Embryonic facial prominence (tissue), 1 donor: ENCODE data around the gene STX4.

Experiments used
- DNase-seq: peaks from one replicate; pipeline ENCODE4 v3.0.0-alpha.2; 2016; ENCODE audit errors: extremely low spot score

Gene STX4, protein sequence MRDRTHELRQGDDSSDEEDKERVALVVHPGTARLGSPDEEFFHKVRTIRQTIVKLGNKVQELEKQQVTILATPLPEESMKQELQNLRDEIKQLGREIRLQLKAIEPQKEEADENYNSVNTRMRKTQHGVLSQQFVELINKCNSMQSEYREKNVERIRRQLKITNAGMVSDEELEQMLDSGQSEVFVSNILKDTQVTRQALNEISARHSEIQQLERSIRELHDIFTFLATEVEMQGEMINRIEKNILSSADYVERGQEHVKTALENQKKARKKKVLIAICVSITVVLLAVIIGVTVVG

DNA sequence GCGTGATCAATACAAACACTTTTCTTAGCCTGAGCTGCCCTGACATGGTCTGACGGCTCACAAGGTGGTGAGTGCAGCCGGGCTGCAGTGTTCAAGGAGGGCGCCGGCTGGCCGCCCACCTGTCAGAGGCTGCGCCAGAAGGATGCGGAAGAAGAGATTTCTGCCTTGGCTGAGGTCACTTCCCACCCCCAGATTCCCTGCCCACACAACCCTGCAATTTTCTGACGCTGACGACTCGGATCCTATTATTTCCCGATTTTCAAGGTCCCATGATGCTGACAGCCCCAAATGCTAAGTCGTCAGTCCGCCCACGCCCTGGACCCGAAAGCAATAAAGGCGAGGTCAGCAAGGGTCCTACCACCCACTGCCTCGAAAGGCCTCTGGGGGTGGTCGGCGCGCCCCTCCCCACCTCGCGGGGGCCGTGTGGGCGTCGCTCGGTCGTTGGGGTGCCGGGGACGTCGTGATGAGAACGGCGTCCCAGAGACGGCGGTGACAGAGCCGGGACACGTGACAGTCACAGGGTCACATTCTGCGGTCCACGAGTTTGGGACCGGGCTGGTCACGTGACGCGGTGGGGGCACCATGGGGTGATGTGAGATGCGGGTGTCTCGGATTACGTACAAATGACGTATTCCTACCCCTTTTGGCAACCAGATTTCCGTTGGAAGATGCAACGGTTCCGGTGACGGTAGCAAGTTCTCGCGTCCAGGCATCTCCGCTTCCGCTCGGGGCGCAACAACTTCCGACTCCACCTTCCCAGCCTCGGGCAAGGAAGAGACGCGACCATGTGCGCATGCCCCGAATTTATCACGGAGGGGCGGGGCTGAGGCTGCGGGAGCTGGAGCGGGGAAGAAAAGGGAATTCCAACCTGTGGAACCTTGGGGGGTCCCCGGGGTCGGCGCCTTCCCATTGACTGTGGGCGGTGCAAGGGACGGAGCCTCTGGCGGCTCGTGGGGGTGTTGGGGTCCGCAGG lies at the start of gene STX4:
Gene STX4 (plus strand): TSS at position 823 of the 973 bp plus-strand sequence. CDS start 248 bp downstream, outside the sequence.
- DNase-seq: peak; percentile 93

DNA sequence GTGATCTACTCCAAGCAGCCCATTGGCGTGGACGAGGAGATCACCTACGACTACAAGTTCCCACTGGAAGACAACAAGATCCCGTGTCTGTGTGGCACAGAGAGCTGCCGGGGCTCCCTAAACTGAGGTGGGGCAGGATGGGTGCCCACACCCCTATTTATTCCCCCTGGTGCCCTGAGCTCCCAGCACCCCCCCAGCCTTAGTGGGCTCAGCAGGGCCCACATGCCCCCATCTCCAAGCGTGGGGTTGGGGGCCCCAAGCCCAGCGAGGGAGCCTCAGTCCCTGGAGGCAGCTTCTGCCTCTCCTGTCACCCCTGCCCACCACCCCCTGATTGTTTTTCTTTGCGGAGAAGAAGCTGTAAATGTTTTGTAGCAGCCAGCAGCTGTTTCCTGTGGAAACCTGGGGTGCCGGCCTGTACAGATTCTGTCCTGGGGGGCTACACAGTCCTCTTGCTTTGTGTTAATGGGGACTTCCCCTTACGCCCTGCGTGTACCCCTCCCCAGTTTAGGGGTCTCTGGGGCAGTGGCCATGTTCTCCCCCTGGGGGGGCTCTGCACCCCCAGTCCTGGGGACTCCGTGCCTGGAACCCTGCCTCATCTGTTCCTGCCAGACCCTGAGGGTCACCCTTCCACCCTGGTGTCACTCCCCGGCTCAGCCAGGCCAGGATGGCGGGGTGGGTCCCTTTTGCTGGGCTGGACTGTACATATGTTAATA lies 49.3 kb upstream of the STX4 start:
- DNase-seq: no peak

DNA sequence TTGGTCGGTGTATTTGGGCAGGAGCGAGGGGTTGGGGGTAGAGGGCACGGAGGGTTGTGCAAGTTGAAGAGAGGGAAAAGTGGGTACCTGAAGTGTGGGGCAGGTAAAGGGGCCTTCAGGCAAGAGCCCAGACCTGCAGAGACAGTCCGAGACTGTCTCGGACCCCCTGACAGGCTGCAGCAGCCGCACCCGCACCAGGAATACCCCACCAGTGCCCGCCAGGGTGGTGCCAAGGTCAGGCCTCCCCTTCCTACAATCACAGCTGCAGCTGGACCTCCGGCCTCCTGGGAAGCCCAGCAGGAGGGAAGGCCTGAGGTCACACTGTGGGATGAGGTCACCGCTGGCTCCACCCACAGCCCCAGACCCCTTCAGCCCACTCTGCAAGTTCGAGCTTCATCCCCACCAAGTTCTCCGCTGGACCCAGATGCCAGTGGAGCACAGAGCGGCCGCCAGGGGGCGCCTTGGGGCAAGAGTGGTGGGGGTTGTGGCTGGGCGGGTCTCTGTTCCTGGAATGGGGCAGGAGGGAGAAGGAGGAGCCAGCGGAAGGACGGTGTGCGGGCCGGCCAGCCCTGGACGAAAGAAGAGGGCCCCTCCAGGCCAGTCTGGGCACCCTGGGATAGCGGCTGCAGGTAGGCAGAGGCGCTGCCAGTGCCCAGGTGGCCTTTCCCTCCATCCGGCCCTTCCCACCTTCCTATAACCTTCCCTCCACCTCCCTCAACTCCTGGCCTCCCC lies 48.5 kb upstream of the STX4 start, which contains the start of gene HSD3B7:
Gene HSD3B7 (plus strand): TSS at position 539 of the 732 bp plus-strand sequence. CDS start 452 bp downstream, outside the sequence.
- DNase-seq: peak; percentile 76

DNA sequence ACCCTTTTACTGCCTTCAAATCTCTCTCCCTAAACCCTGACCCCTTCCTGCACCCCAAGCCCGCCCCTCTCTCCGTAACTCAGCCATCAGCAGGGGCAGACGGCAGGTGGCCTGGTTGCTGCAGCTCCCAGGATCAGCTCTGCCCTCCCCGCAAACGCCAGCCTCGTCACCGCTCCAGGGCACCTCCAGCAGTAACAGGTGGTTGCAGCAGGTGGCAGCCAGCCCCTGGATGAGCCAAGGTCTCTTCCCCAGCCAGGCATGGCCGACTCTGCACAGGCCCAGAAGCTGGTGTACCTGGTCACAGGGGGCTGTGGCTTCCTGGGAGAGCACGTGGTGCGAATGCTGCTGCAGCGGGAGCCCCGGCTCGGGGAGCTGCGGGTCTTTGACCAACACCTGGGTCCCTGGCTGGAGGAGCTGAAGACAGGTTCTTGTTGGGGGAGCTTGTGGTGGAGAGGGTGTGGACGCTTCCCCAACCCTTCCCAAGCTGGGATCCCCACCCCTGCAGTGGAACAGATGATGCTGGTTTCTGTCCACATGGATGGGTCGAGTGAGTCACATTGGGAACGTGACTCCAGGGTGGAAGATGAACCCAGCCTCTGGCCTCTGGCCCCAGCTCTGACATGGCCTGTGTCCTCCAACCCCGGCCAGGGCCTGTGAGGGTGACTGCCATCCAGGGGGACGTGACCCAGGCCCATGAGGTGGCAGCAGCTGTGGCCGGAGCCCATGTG lies 47.8 kb upstream of the STX4 start:
- DNase-seq: no peak

DNA sequence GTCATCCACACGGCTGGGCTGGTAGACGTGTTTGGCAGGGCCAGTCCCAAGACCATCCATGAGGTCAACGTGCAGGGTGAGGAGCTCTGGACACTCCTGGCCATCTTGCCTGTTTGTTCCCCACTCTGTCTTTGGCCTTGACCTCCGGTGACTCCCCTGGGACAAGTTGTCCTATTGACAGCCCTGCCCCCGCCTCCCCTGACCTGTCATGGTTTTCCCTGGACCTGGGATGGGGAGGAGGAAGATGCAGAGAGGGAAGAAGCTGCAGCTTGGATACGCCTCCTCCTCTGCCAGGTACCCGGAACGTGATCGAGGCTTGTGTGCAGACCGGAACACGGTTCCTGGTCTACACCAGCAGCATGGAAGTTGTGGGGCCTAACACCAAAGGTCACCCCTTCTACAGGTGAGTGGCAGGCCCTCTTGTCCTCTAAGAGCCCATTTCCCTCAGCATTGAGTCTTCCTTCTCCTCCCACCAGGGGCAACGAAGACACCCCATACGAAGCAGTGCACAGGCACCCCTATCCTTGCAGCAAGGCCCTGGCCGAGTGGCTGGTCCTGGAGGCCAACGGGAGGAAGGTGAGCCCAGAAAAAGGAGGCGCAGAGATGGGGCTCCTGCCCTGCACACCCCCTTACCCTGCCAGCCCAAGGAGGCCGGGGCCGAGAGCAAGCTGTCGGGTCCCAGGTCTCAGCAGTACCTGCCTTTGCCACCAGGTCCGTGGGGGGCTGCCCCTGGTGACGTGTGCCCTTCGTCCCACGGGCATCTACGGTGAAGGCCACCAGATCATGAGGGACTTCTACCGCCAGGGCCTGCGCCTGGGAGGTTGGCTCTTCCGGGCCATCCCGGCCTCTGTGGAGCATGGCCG lies 47.0 kb upstream of the STX4 start:
- DNase-seq: no peak

DNA sequence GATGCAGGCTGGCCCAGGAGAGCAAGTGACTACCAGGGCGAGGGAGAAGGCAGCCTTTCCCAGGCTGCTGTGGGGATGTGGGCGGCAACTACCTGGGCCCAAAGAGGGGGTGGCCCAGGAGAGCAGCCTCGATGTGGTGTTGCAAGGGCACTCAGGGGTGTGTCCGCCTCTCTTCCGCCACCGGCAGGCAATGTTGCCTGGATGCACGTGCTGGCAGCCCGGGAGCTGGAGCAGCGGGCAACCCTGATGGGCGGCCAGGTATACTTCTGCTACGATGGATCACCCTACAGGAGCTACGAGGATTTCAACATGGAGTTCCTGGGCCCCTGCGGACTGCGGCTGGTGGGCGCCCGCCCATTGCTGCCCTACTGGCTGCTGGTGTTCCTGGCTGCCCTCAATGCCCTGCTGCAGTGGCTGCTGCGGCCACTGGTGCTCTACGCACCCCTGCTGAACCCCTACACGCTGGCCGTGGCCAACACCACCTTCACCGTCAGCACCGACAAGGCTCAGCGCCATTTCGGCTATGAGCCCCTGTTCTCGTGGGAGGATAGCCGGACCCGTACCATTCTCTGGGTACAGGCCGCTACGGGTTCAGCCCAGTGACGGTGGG lies 45.7 kb upstream of the STX4 start:
- no peak for DNase-seq

DNA sequence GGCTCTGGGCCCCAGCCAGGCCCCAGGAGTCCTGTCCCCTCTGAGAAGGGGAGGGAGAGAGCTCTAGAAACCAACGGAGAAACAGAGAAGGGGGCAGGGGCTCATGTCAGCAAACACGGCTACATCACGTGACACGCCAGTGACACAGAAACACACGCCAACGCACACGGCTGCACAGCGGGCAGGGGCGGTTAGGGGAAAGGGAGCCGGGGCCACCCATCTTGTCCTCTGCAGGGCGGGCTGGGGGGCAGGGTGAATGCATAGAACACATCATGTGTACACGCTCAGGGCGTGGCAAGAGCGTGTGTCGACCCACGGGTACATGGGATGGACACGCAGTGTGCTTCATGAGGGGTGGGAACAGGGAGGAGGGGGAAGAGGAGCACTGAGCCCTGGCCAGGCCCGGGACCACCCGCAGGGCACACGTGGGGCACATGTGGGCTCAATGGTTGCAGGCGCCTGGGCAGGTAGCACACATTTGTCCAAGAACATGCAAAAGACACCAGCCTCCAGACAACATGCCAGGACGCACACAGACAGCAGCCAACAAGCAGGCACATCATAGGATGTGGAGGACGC lies 43.8 kb upstream of the STX4 start:
- DNase-seq: no peak

DNA sequence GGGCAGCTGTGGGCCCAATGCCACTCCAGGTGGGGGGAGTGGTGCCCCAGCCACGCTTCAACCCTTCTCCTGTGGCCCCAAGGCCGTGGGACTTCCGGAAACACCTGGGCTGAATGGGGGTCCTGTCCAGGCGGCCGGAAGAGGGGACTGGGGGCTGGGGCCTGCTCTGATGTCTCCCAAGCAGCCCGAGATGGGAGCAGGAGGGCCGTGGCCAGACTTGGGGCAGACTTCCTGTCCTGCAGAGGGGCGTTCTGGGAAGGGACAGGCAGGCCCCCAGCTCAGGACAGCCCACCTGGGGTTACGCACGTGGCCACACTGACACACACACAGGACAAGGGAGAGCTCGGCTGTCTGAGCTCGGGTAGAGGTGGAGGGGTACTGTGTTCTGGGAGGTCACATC lies 43.3 kb upstream of the STX4 start:
- no peak for DNase-seq

DNA sequence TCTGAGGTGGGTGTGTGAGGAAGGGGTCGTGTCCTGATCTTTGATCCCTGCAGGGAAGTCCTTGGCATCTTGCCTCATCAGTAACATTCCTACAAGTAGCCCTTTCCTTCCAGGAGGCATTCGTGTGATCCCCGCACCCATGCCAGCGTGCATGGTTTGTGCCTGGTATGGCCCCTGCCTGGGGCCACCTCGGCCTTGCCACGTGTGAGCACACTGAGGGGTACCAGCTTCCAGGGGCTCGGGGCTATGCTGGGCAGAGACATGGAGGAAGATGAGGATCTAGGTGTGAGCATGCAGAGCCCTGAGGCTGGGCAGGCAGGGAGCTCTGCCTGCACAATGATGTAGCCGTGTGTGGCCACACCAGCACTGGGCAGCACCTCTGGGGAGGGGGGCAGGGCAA lies 42.3 kb upstream of the STX4 start:
- DNase-seq: no peak

DNA sequence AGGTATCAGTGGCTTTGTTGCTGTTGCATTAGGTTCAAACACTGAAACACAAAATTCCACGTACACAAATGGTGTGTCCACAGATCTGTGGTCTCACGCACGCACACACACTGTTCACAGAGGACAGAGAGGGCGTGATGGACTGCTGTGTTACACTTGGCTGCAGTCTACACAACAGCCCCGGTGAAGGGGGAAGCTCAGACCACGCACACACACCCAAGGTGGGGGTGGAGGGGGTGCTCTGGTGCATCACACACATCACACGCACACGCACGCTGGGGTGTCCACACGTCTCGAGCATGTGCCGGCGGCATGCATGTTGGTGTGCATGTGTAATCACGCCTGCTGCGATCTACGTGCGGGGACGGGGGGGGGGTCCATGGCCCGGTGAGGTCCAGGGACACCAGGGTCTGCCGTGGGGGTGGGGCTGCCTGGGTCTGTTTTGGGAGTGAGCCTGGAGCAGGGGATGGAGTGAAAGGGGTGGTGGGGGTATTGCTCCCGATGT lies 41.0 kb upstream of the STX4 start:
- no peak for DNase-seq

DNA sequence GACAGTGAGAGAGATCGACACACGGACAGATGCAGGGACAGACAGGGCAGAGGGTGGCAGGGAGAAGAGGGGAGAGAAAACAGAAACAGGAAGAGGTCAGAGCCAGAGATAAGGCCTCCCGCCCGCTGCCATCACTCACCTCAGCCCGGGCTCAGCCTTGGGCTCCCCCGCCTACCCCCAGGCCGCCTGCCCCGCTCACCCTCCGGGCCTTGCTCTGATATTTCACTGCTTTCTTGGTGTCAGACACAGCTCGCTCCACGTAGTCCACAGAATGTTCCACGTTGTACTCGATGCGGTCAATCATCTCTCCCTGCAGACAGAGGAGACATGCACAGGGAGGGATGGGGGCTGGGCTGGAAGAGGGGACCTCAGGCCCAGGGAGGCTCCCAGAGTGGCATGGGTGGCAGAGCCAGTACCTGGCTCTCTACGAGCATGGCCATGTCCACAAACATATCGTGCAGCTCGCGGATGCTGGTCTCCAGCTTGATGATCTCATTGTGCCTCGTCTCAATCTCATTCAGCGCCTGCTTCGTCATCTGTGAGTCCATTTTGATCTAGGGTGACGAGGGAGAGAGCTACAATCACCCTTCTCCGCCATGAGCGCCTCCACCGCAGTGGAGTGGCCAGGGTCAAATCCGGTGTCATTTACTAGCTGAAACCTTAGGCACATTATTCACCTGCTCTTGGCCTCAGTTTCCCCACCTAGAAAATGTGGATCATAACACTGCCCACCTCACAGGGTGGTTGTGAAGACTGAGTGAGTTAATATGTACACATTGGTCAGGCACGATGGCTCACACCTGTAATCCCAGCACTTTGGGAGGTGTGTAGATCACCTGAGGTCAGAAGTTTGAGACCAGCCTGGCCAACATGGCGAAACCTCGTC lies 40.2 kb upstream of the STX4 start:
- no peak for DNase-seq

DNA sequence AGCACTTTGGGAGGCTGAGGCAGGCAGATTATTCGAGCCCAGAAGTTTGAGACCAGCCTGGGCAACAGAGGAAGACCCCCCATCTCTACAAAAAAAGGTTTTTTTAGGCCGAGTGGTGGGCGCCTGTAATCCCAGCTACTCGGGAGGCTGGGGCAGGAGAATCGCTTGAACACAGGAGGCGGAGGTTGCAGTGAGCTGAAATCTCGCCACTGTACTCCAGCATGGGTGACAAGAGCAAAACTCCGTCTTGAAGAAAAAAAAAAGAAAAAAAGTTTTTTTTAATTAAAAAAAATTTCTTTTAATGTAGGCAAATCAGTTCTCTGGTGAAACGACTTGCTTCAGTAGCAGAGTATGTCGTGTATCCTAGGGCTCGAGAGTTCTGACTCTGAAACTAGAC lies 37.4 kb upstream of the STX4 start:
- DNase-seq: no peak

DNA sequence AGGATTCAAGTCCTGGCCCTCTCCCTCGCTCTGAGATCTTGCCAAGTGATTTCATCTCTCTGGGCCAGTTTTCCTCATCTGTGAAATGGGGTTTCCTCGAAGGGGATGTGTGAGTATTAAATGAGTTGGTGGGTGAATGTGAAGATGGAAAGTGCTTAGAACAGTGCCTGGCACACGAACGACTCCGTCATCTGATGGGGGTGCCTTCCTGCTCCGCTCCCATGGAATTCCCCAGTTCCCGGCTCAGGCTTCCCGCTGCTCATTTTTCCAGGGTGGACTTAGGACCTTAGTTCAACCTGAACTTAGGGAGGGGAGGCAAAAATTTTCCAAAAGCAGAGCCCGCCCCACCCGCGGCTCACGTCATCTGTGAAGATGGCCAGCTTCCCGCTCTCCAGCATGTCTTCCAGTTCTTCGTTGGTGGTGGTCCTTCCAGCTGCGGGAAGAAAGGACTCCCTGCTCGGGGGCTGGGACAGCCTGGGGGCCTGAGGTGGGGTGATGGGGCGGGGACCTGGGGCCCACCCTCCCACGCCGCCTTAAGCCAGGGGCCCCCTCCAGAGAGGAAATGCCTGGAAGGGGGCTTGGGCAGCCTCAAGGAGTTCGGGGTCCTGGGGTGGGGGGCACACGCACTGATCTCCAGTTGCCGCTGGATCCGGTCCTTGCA lies 36.9 kb upstream of the STX4 start:
- no peak for DNase-seq

DNA sequence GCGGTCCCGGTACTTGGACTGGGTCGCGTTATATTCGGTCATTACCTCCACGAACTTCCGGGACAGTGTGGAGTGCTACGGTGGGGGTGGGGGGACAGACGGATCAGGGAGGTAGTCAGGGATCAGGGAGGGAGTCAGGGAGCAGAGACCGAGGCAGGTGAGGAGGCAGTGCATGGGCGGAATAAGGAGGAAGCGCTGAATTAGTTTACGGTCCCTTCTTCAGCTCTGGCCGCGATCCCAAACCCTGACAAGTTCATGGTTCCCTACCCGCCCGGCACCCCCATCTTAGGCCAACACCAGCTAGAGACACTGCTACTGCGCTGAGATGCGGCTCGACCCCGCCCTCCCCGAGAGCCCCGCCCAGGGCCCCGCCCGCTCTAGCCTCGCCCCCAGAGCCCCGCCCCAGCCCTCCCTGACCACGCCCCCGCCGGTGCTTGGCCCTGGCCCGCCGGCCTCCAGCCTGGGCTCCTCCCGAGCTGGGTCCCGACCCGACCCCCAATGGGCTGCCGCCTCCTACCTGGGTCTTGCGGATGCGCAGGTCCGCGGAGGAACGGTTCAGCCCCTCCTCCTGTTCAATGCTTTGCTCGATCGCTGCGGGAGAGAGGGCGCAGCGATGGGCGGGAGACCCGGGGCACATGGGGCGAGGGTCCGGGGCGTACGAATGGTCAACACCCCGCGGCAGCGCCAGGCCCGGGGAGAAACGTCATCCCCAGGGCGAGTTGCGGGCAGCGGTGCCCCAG lies 36.2 kb upstream of the STX4 start:
- DNase-seq: no peak

DNA sequence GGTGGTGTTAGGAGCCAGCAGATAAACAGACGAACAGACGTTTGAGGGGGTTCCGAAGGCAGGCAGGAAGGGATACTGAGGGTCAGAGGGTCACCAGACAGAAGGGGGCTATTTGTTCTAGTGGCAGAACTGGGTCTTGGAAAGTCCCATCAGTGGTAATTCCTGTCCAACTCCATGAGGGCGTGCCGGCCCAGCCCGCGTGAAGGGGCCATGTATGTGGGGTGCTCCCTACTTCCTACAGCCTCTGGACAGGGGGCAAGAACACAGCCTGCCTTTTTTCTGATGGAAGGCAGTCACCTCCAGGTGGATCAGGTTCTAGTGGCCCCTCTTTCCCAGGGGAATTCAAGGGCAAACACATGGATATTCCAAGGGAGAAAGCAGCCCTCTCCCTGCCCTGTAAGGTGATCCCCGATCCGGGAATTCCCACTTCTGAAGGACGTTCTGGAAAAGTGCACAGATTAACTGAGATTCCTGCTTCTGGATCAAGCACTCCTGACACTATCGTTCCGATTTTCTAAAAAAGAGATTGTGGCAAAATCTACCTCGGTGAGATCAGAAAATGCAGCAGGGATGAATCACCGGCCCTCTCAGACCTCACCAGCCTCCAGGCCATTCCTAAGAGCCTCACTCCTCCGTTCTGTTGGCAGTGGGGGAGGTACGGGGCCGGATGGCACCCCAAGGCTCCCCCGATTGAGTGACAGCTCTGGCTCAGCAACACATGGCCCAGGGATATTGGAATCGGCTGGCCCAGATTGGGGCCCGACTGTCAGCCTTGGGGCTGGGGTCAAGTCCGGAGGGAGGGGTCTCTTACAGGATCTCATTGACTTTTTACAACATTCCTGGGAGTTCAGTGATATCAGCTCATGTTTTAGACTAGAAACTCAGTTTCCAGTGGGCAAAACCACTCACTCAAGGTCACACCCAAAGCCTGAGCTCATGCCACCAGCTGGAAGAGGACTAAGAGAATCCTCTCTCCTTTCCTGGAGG lies 35.3 kb upstream of the STX4 start:
- no peak for DNase-seq
